GM21825 (cell line): ENCODE measurements around the gene HSP90AA1.
"Not testable (repeated sequence)": the region's sequence is repeated elsewhere in the genome, so short reads cannot be mapped to it uniquely, and the experiment has no call there.

Experiments used
- ATAC-seq: cut with Tn5 transposase; IDR thresholded peaks from one replicate; pipeline ENCODE4 v1.9.1; 2021; ENCODE audit warnings: mild to moderate bottlenecking, moderate library complexity; ENCODE audit not compliant: unreplicated experiment

HSP90AA1 gene

DNA sequence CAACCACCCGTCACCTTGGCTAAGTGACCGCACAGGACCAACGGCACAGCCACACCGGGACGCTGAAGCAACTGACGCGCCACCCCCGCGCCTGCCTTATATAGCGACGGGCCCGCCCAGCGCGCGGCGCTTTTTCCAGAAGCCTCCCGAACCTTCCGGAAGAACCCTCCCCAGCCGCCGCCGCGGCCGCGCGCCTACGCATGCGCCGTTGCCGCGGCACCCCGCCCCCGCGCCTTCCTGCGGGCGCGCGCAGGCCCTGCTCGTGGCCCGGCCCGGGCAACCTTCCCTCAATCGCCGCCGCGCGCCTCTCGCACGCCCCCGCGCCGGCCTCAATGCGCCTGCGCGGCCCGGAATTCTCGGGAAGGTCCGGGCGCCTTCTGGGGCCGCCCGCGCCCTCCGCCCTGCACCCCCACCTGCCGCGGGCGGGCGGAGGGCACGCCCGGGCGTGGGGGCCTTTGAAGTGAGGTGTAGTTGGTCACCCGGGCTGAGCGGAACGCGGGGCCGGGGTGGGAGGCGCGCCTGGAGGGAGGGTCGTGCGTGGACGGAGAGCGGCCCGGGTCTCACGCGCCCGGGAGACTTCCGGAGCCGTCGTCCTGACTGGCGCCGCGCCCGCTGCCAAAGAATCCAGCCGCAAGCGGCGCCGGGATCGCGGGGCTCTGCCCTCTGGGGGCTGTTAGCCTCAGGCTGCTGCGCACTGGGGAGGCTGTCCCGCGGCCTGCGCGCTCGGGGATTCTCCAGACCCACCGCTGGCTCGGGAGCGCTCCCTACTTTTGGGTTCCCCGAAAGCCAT, at the start of gene HSP90AA1:
Gene HSP90AA1 (minus strand): TSS at position 73 of the 790 bp plus-strand sequence. CDS start 666 bp downstream, outside the sequence.
- ATAC-seq, result peak; percentile 64

DNA sequence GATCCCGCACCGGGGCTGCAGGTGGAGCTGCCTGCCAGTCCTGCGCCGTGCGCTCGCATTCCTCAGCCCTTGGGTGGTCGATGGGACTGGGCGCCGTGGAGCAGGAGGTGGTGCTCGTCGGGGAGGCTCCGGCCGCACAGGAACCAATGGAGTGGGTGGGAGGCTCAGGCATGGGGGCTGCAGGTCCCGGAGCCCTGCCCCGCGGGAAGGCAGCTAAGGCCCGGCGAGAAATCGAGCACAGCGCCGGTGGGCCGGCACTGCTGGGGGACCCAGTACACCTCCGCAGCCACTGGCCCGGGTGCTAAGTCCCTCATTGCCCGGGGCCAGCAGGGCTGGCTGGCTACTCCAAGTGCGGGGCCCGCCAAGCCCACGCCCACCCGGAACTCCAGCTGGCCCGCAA, 48.6 kb upstream of the HSP90AA1 start:
- not testable (repeated sequence) for ATAC-seq

GRCh38 chr14:102134719-102135118, 47.9 kb upstream of the HSP90AA1 start:
- ATAC-seq, result not testable (repeated sequence)

GRCh38 chr14:102134021-102134420, 47.2 kb upstream of the HSP90AA1 start:
- not testable (repeated sequence) for ATAC-seq

DNA sequence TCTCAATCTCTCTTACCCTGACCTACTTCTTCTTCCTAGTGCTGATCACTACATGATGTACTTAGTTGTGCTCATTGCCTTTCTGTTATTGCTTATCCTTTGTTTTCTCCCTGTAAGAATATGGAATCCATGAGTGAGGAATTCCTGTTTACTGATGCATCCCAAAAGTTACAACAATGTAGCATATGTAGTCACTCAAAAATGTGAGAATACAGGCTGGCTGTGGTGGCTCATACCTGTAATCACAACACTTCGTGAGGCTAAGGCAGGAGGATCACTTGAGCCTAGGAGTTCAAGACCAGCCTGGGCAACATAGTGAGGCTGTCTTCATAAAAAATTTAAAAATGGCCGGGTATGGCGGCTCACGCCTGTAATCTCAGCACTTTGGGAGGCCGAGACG, 44.9 kb upstream of the HSP90AA1 start:
- no peak for ATAC-seq

- ATAC-seq, result no peak
These were observed 40.1 kb upstream of the HSP90AA1 start for GRCh38 chr14:102126807-102127455.

GRCh38 chr14:102125546-102125945, 38.7 kb upstream of the HSP90AA1 start:
- no peak for ATAC-seq

DNA sequence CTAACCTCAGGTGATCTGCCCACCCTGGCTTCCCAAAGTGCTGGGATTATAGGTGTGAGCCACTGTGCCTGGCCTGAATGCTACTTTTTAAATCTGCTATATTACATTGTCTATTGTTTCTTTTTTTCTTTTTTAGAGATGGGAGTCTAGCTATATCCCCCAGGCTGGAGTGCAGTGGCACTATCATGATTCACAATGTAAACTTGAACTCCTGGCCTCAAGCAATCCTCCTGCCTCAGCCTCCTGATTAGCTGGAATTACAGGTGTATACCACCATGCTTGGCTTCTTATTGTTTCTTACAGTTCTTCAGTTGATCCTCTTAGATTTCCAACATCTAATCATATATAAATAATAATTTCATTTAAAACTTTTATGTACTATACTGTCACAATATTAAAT, 37.6 kb upstream of the HSP90AA1 start:
- no peak for ATAC-seq

- no peak for ATAC-seq
These were observed 34.7 kb upstream of the HSP90AA1 start for GRCh38 chr14:102121567-102121966.

DNA sequence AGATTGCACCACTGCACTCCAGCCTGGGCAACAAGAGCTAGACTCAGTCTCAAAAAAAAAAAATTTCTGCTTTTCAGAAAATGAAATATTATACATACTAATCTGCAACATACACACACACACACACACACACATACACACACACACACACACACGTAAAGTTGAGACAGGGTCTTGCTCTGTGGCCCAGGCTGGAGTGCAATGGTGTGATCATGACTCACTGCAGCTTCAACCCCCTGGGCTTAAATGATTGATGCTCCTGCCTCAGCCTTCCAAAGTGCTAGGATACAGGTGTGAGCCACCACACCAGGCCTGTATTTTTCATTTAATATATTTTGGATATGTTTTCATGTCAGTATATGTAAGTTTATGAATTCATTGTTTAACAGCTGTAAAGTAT, 34.0 kb upstream of the HSP90AA1 start:
- ATAC-seq, result no peak

DNA sequence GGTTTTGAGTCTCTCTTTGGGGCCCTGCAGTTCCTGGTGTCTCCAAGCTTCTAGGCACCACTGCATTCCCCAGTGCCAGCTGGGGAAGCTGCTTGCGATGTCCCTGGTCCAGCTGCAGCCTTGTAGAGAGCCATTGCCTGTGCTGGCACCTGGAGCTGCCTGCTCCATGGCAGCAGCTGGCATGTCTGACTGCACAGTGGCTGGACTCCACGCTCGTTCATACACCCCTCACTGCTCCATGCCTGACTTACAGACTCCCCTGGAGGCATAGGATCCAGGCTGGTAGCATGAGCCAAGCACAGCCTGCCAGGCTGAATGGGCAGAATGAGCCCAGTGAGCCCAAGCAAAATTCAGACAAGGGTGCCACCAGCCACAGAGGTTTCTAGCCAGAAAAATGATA, 31.0 kb upstream of the HSP90AA1 start:
- ATAC-seq, result no peak

GRCh38 chr14:102116361-102117180, 29.7 kb upstream of the HSP90AA1 start:
- no peak for ATAC-seq

DNA sequence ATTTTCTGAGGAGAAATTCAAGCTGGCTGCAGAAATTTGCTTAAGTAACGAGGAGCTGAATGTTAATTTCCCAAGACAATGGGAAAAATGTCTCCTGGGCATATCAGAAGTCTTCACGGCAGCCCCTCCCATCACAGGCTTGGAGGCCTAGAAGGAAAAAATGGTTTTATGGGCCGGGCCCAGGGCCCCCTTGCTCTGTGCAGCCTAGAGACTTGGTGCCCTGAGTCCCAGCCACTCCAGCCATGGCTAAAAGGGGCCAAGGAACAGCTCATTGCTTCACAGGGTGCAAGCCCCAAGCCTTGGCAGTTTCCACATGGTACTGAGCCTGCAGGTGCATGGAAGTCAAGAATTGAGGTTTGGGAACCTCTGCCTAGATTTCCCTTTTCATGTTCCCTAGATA, 24.3 kb upstream of the HSP90AA1 start:
- ATAC-seq, result no peak

- ATAC-seq, result not testable (repeated sequence)
These were observed 22.5 kb upstream of the HSP90AA1 start for GRCh38 chr14:102109332-102109731.

GRCh38 chr14:102105369-102105768, 18.5 kb upstream of the HSP90AA1 start:
- no peak for ATAC-seq

GRCh38 chr14:102103062-102103695, 16.3 kb upstream of the HSP90AA1 start:
- ATAC-seq, result no peak

DNA sequence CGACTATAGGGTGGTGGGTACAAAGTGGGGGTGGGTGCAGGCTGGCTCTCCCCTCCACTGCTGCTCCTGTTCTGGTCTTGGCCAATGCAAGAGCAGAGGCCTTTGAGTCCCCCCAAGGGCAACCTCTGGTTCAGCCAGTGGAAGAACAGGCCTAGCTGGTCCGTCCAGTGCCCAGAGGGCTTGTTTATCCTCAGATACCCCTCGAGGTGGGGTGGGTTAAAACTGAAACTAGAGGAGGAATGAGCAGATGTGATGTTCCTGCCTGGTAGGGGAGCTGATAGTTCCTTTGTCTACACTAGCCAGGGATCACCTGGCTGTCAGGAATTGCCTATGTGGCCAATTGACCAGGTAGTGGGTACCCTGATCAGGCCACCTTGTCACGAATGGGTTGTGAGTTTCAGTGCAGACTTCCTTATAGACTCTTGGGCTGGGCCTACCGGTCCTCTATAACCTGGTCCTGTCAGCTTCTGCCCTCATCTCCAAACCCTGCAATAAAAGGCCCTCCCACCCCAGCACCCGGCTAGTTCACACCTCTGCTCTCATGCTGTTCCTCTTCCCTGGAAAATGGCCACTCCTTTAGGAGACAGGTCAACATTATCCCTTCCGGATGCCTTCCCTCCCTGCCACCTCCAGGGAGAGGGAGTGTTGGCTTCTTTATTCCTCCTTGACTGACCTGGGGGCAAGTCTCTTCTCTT, 10.7 kb upstream of the HSP90AA1 start:
- ATAC-seq, result no peak

- no peak for ATAC-seq
These were observed 9.8 kb upstream of the HSP90AA1 start for GRCh38 chr14:102096569-102097188.

GRCh38 chr14:102095871-102096568, 9.2 kb upstream of the HSP90AA1 start:
- ATAC-seq, result no peak
